ENCODE measurements around the gene TICAM2.

TICAM2 gene

DNA sequence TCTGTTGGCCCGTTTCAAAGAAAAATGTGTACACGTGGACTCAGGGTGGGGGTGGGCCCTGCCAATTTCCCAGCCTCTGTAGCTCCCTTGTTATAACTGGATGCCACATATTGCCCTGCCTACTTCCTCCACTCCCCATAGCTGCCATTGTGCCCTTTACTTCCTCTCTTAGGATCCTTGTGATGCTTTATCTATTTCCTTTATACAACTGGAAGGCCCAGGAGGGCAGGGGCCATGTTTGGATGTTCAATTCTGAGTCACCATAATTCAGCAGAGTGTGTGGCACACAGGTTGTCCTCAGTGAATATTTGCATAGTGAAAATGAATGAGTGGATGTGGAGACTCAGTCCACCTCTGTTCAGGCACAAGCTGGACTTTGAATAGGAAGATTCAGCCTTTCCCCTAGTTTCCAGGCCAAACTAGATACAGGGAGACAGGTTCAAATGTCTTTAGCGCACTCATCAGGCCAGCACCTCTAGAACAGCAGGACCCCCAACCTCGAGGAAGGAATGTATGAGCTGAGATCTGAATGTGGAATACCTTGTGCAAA is 47.1 kb downstream of the TICAM2 start:
- Histone ChIP-seq H3K4me2 (ENCODE audit: low read length) (no peak overlapping the region), H3K9me3 (ENCODE audit: control insufficient read depth, low read length) (no peaks in the 10 kb centered on the region), H3K9ac (no peak overlapping the region), H3K36me3 (ENCODE audit: control insufficient read depth, insufficient read depth, low read length) (no peaks in the 10 kb centered on the region), H3K4me3 (ENCODE audit: low read depth, low read length) (no peak overlapping the region), H3K4me1 (no peaks in the 10 kb centered on the region), H2AFZ (no peak overlapping the region), H3K27me3 (ENCODE audit: control insufficient read depth, insufficient read depth, low read length) (no peaks in the 10 kb centered on the region), H3K27ac (no peak overlapping the region), H3K79me2 (no peaks in the 10 kb centered on the region)
- TF ChIP-seq, protein P1, sequence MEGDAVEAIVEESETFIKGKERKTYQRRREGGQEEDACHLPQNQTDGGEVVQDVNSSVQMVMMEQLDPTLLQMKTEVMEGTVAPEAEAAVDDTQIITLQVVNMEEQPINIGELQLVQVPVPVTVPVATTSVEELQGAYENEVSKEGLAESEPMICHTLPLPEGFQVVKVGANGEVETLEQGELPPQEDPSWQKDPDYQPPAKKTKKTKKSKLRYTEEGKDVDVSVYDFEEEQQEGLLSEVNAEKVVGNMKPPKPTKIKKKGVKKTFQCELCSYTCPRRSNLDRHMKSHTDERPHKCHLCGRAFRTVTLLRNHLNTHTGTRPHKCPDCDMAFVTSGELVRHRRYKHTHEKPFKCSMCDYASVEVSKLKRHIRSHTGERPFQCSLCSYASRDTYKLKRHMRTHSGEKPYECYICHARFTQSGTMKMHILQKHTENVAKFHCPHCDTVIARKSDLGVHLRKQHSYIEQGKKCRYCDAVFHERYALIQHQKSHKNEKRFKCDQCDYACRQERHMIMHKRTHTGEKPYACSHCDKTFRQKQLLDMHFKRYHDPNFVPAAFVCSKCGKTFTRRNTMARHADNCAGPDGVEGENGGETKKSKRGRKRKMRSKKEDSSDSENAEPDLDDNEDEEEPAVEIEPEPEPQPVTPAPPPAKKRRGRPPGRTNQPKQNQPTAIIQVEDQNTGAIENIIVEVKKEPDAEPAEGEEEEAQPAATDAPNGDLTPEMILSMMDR (IDR thresholded peaks at IDR 0.05), result no peak

DNA sequence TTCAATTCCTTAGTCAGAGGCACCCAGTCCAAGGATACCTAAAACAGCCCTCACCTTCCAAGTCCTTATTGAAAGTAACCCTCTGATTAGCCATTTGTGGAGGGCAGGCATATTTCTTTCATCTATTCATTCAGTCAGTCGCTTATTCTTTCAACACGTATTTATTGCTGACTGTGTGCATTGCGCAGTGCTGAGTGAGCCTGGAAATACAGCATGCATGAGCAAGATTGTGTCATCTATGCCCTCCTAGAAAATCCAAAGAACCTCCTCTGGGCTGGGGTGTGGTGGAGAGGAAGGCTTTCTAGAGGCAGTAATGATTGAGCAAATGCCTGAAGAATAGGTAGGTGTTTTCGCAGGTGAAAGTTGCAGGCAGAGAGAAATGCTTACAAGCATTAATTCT is 49.2 kb downstream of the TICAM2 start:
- Histone ChIP-seq H3K9me3 (ENCODE audit: control insufficient read depth, low read length) (no peaks in the 10 kb centered on the region), H2AFZ (no peak overlapping the region), H3K4me1 (no peaks in the 10 kb centered on the region), H3K36me3 (ENCODE audit: control insufficient read depth, insufficient read depth, low read length) (no peaks in the 10 kb centered on the region), H3K79me2 (no peaks in the 10 kb centered on the region), H3K27ac (no peak overlapping the region), H3K4me3 (ENCODE audit: low read depth, low read length) (no peak overlapping the region), H3K27me3 (ENCODE audit: control insufficient read depth, insufficient read depth, low read length) (no peaks in the 10 kb centered on the region), H3K9ac (no peak overlapping the region), H3K4me2 (ENCODE audit: low read length) (no peak overlapping the region)
- TF ChIP-seq, protein P1 (IDR thresholded peaks at IDR 0.05), result no peak

DNA sequence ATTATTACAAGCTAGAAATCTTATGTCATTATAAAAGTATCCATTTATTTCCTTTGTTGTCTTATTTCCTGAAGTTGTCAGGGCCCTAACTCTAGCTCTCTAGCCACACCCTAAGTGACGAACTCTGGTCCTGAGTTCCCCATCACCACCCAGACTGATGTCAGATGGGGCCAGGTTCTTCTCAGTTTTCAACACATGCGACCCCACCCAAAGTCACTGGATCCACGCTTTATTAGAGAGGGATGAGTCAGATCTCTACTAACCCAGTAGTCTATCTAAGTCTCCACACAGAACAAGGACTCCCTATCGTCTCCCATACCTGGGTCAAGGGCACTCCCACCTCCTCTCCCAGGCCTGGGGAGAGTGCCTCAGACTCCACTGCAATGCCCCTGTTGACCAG is 50.9 kb downstream of the TICAM2 start:
- no peak overlapping the region for H3K4me2 ChIP-seq (ENCODE audit: low read length)
- no peaks in the 10 kb centered on the region for H3K9me3 ChIP-seq (ENCODE audit: control insufficient read depth, low read length)
- no peak overlapping the region for H2AFZ ChIP-seq
- no peaks in the 10 kb centered on the region for H3K4me1 ChIP-seq
- no peak overlapping the region for H3K4me3 ChIP-seq (ENCODE audit: low read depth, low read length)
- no peaks in the 10 kb centered on the region for H3K79me2 ChIP-seq
- TF ChIP-seq, protein P1 (IDR thresholded peaks at IDR 0.05), result no peak
- H3K36me3 ChIP-seq (ENCODE audit: control insufficient read depth, insufficient read depth, low read length), result no peaks in the 10 kb centered on the region
- no peak overlapping the region for H3K27ac ChIP-seq
- H3K9ac ChIP-seq, result no peak overlapping the region
- H3K27me3 ChIP-seq (ENCODE audit: control insufficient read depth, insufficient read depth, low read length), result no peaks in the 10 kb centered on the region

DNA sequence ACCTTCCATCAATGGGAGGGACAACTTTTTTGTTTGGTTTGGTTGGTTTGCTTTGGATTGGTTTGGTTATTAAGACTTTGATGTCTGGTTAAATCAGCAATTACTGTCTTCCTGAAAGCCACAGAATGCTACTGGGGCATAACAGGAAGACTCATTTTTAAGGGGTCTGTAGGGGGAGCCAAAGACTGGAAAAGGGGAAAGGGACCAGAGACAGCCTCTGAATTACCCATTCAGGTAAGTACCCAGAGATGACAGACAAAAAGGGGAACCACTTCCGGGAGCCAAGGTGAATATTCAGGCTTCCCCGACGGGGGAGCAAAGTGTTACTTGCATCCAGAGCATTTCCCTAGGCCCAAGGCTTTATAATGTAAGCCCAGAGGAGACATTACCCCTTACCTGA is 53.1 kb downstream of the TICAM2 start:
- TF ChIP-seq, protein P1 (IDR thresholded peaks at IDR 0.05), result no peak
- H3K4me1 ChIP-seq, result no peaks in the 10 kb centered on the region

DNA sequence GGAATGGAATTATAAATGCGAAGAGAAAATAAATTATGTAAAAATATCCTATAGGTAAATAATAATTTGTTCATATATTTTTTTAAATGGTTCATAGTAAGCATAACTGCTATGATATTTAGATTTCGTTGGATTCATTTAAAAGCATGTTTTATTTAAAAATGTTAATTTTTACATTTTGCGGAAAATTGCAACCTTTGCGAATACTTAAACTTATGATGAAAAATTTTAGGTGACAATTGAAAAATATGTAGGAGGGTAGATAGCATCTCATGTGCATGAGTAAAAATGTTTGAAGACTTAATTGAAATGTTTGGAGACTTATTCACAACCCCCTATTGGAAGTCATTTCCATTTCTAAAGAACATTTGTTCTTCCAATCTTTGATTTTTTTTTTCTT is 53.6 kb downstream of the TICAM2 start:
- no peaks in the 10 kb centered on the region for H3K27me3 ChIP-seq (ENCODE audit: control insufficient read depth, insufficient read depth, low read length)
- no peak overlapping the region for H3K4me3 ChIP-seq (ENCODE audit: low read depth, low read length)
- H3K4me1 ChIP-seq, result no peaks in the 10 kb centered on the region
- no peak overlapping the region for H3K4me2 ChIP-seq (ENCODE audit: low read length)
- TF ChIP-seq, protein P1 (IDR thresholded peaks at IDR 0.05), result no peak
- H3K9ac ChIP-seq, result no peak overlapping the region
- H2AFZ ChIP-seq, result no peak overlapping the region
- no peaks in the 10 kb centered on the region for H3K36me3 ChIP-seq (ENCODE audit: control insufficient read depth, insufficient read depth, low read length)
- H3K27ac ChIP-seq, result no peak overlapping the region
- no peaks in the 10 kb centered on the region for H3K79me2 ChIP-seq
- no peaks in the 10 kb centered on the region for H3K9me3 ChIP-seq (ENCODE audit: control insufficient read depth, low read length)

More for the DNA sequence above, 53.1 kb downstream of the TICAM2 start:
- no peaks in the 10 kb centered on the region for H3K36me3 ChIP-seq (ENCODE audit: control insufficient read depth, insufficient read depth, low read length)
- no peak overlapping the region for H3K9ac ChIP-seq
- no peak overlapping the region for H2AFZ ChIP-seq
- H3K27ac ChIP-seq, result no peak overlapping the region
- no peak overlapping the region for H3K4me3 ChIP-seq (ENCODE audit: low read depth, low read length)
- no peaks in the 10 kb centered on the region for H3K9me3 ChIP-seq (ENCODE audit: control insufficient read depth, low read length)
- H3K79me2 ChIP-seq, result no peaks in the 10 kb centered on the region
- no peaks in the 10 kb centered on the region for H3K27me3 ChIP-seq (ENCODE audit: control insufficient read depth, insufficient read depth, low read length)
- H3K4me2 ChIP-seq (ENCODE audit: low read length), result no peak overlapping the region
